HTERT RPE-1 (cell line): ENCODE results near the gene MDM2.
"Not testable (repeated sequence)": the region's sequence is repeated elsewhere in the genome, so short reads cannot be mapped to it uniquely, and the experiment has no call there.

Source experiments
- in situ Hi-C: fragments of 300-500 bp; cut with MboI; formaldehyde crosslinking; loops from 4 replicates; pipeline ENCODE4 v1.14.3; 2020; ENCODE audit warnings: low sequenced_read_pairs

Gene MDM2

DNA sequence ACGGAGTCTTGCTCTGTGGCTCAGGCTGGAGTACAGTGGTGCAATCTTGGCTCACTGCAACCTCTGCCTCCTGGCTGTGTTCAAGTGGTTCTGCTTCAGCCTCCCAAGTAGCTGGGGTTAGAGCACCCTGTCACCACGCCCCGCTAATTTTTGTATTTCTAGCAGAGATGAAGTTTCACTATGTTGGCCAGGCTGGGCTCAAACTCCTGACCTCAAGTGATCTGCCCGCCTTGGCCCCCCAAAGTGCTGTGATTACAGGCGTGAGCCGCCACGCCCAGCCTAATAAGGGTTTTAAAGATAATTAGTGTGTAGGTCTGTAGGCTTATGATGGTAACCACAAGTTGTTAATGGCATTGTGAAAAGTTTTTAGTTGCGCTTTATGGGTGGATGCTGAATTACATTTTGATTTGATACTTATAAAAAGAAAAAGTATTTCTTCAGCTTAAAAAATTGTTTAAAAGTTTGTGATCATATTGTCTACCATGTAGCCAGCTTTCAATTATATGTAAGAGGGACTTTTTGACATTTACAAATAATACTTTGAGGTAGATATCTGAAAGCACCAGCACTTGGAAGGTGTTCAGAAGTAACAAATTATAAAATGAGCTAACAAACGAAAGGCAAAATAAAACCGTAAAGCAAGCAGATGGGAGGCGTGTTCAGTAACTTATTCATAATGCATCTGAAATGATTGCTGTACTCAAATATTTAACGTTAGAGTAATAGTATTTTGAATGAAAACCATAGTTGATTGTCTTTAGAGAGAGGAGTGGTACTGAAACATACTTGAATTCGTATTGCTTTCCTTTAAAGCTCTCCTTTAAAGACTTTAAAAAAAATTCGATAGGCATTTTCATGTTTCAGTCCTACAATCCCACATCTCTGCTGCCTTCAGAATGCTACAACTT lies 37.1 kb downstream of the MDM2 start:
- in situ Hi-C loops, result no loop called here

- in situ Hi-C loops, result no loop called here
Measured at GRCh38 chr12:68846811-68847210, 38.8 kb downstream of the MDM2 start.

DNA sequence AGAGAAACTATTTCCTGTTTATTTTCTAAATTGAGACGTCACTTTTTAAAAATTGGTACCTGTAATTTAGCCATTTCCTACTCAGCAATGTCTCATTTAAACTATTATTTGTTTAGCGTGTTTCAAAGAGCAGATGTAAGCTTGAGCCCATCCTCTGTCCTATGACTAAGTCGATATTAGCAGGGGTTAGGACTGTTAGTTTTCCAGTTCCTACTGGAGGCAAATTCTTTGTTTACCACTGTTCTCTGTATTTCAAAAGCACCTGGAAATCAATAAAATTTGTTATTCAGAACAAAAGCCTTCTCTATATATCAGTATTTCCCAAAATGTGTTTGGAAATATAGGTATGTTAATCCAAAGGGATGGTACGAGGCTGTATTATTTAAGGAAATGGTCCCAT lies 42.4 kb downstream of the MDM2 start:
- in situ Hi-C loops, result no loop called here

DNA sequence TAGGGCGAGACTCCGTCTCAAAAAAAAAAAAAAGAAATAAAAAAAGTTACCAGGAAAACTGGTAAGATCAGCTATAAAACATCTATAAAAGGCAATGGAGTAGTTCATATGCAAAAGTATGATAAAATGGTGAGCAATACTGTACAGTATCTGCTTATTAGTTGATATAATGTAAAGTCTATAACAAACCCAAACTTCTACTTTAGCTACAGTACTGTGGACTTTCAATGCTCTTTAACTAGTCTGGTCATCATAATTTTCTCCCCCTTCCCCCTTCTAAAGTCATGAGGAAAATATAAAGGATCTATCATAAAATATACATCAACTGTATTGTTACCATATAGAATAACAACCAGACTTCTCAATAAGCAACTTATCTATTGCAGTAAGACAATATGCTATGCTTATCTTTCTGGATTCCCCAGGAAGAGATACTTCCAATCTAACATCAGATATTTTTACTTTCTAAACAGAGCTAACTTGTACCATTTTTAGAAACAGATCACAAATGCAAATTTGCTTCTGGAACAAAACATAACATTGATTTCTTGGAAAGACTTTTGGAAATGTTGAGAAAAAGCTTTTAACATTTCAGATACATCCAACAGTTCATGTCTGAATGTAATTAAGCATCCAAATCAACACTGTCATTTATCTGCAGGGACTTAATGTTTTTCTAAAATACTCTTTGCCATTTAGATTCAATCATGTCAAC lies 43.8 kb downstream of the MDM2 start:
- in situ Hi-C loops, result no loop called here

GRCh38 chr12:68853396-68854077 lies 45.6 kb downstream of the MDM2 start:
- in situ Hi-C loops, result no loop called here

DNA sequence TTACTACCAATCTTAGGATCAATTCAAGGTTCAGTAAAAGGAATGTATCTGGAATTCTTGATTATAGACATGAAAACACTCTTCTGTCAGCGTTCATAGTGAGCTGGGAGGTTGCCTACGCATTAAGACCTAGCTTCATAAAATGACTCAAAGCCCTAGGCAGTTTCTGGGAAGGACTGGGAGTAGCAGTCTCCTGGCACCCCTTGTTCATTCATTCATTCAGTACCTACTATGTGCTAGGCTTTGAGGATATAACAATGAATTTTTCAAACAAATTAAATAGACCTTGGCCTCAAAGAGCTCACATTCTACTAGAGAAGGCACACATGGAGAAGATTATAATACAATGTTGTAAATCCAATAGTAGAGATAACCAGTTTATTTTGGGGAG lies 46.1 kb downstream of the MDM2 start:
- in situ Hi-C loops, result no loop called here

DNA sequence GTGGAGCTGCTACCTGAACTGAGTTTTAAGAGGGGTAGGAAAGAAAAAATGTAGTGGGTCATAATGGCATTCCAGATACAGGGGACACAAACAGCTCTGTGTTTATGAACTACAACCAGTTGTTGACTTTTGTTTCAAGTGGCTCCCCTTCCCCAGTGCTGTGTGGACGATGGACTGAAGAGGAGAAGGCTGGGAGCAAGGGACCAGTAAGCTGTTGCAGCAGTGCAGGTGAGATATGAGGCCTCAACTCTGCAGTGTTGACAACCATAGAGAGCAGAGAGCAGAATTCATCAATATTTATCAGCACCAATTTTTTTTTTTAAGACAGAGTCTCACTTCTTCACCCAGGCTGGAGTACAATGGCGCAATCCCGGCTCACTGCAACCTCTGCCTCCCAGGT lies 46.6 kb downstream of the MDM2 start:
- in situ Hi-C loops, result no loop called here

GRCh38 chr12:68855111-68855510 lies 47.1 kb downstream of the MDM2 start:
- in situ Hi-C loops, result no loop called here

- in situ Hi-C loops, result no loop called here
Measured at GRCh38 chr12:68855771-68856170, 47.8 kb downstream of the MDM2 start.

GRCh38 chr12:68856510-68856909 lies 48.5 kb downstream of the MDM2 start:
- in situ Hi-C loops, result no loop called here

DNA sequence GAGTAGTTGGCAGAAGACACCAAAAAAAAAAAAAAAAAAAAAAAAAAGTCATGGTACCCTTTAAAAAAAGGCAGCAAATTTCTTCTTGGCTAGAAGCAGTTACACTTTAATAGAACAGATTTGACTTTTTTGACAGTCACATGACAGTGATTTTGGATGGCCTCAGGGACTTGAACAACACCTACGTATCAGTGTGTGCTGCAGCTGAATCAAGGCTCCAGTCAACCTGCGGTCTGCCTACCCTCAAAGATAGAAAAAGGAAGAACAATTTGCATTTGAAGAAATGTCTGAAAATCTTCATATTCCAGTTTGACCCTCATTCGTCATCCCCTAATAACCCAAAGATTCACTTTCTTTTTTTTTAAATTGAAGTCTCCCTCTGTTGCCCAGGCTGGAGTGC lies 53.9 kb downstream of the MDM2 start:
- in situ Hi-C loops, result no loop called here

GRCh38 chr12:68863109-68863770 lies 55.3 kb downstream of the MDM2 start:
- in situ Hi-C loops, result no loop called here

DNA sequence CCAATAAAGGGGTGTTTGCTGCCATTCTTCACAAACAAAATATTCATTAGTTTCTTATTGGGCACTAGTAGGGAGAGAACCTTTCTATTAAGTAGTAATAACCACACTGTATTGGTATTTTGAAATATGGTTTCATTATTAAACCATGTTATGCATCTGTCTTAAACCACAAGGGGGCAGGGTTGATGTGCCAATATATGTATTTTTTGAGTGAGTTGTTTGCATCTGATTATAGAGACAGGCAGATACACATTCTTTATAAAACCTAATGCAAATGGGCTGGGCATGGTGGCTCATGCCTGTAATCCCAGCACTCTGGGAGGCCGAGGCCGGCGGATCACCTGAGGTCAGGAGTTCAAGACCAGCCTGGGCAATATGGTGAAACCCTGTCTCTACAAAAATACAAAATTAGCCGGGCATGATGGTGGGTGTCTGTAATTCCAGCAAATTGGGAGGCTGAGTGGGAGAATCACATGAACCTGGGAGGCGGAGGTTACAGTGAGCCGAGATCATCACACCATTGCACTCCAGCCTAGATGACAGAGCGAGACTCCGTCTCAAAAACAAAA lies 56.0 kb downstream of the MDM2 start:
- in situ Hi-C loops, result not testable (repeated sequence)

DNA sequence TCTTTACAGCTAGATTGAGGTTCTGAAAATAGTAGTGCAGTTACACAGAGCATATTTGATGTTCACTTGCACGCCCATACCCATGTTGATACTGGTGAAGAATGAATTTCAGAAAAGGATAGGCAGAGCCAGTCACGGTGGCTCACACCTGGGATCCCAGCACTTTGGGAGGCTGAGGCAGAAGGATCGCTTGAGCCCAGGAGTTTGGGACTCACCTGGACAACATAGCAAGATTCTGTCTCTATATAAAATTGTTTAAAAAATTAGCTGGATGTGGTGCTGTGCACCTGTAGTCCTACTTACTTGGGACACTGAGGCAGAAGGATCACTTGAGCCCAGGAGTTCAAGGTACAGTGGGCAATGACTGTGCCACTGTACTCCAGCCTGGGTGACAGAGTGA lies 56.6 kb downstream of the MDM2 start:
- in situ Hi-C loops, result no loop called here

- in situ Hi-C loops, result no loop called here
Measured at GRCh38 chr12:68865399-68866164, 57.6 kb downstream of the MDM2 start.

DNA sequence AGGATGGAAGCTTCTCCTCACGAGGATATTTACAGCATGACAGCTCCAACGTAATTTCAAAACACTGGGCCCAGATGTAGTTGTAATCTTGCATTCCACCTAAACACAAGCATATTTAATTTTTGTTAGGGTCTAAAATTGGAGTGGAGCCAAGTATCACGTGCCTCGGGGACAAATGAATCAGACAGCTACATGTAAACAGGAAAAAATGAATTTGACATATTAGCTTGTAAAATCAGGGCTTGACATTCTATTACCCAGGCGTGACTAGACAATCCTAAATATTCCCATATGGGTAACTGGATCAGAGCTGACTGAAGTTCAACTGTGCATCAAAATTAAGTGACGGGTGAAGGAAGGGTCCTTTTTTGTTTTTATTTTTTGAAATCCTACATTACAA lies 59.0 kb downstream of the MDM2 start:
- in situ Hi-C loops, result no loop called here

GRCh38 chr12:68867606-68868005 lies 59.6 kb downstream of the MDM2 start:
- in situ Hi-C loops, result no loop called here

GRCh38 chr12:68868043-68868790 lies 60.2 kb downstream of the MDM2 start:
- in situ Hi-C loops, result no loop called here

GRCh38 chr12:68870011-68870410 lies 62.0 kb downstream of the MDM2 start:
- in situ Hi-C loops, result no loop called here
